Endothelial cell of umbilical vein (primary cell): ENCODE data around the gene DNAH3. TPM values are rescaled to one million over a fixed set of nuclear protein-coding genes. Genes with fewer than 3 reads are reported as not detected.

Source experiments
- polyA plus RNA-seq, 4 experiments: library from polyadenylated mRNA; depleted of rRNA in 3 of 4; stranded (reverse) in 3 of 4; unstranded in 1 of 4; fragments of >200 nt; gene quantifications; 2 replicates each; pipeline versions ENCODE4 v1.2.1 to v1.2.3, GENCODE V29; 2011 to 2012; ENCODE audit warnings: missing spikeins in 1 of 4
- total RNA-seq: library from RNA; stranded (reverse); gene quantifications from 2 replicates; pipeline ENCODE4 v1.2.3, GENCODE V29; 2021

Gene DNAH3
- total and polyA plus RNA-seq, 2 donors (not counting 3 experiments of a cell fraction or from before 2014, with no cell fraction given), result not detected

Other genes with a start within 250 kb of the DNAH3 start
- gene LDAF1, start 7.8 kb upstream of the DNAH3 start, total RNA-seq, result 19.4 and 20.4 TPM in 2 replicates
- gene LDAF1, start 7.8 kb upstream of the DNAH3 start, polyA plus RNA-seq, result 29.4 and 37.5 TPM in 2 replicates
- gene ZP2, start 60.7 kb upstream of the DNAH3 start, total RNA-seq, result not detected in 2 replicates
- not detected in 2 replicates for gene ZP2, start 60.7 kb upstream of the DNAH3 start, polyA plus RNA-seq
- not detected in 2 replicates for gene ANKS4B, start 82.9 kb upstream of the DNAH3 start, total RNA-seq
- gene ANKS4B, start 82.9 kb upstream of the DNAH3 start, polyA plus RNA-seq, result not detected in 2 replicates
- gene CRYM, start 127.4 kb upstream of the DNAH3 start, total RNA-seq, result not detected in 2 replicates
- gene CRYM, start 127.4 kb upstream of the DNAH3 start, polyA plus RNA-seq, result not detected in 2 replicates